WTC11 (cell line): Measurements from ENCODE around the gene HLF. TPM values are rescaled to one million over a fixed set of nuclear protein-coding genes. Genes with fewer than 3 reads are reported as not detected.

ENCODE experiments used
- ATAC-seq: fragments of 200-7000 bp; cut with Tn5 transposase; 2 replicates; pipeline ENCODE4 v1.10.0; 2021; ENCODE audit warnings: mild to moderate bottlenecking, moderate library complexity
- CTCF ChIA-PET: fragments of 300-600 bp; sonication (Branson Sonifier 250); formaldehyde crosslinking; loops from one replicate; lab custom pipeline; 2021; ENCODE audit warnings: antibody characterized with exemption; lab: Charles Lee
- POLR2A ChIA-PET: fragments of 350-600 bp; sonication (Branson Sonifier 250); formaldehyde crosslinking; loops from one replicate; lab custom pipeline; 2021; ENCODE audit warnings: antibody characterized with exemption; lab: Charles Lee
- DNase-seq: peaks from one replicate; pipeline ENCODE4 v3.0.0; 2021; ENCODE audit warnings: low spot score
- H3K27ac Mint-ChIP-seq: 2 replicates; pipeline ENCODE4 v1.8.0; 2021; ENCODE audit warnings: mixed read lengths
- H3K27me3 Mint-ChIP-seq: 2 replicates; pipeline ENCODE4 v1.8.0; 2021; ENCODE audit warnings: low read depth, mild to moderate bottlenecking, moderate library complexity, mixed read lengths
- H3K36me3 Mint-ChIP-seq: 2 replicates; pipeline ENCODE4 v1.8.0; 2021; ENCODE audit warnings: mixed read lengths
- H3K4me1 Mint-ChIP-seq: 2 replicates; pipeline ENCODE4 v1.8.0; 2022; ENCODE audit warnings: mixed read lengths
- H3K4me3 Mint-ChIP-seq: 2 replicates; pipeline ENCODE4 v1.8.0; 2021; ENCODE audit warnings: mild to moderate bottlenecking, moderate library complexity, mixed read lengths
- H3K9me3 Mint-ChIP-seq: 2 replicates; pipeline ENCODE4 v1.8.0; 2021; ENCODE audit warnings: mixed read lengths
- AR ChIP-seq: fragments of 250-450 bp; sonication (Bioruptor Pico); IDR thresholded peaks from 2 replicates; pipeline ENCODE4 v1.9.0; 2021; ENCODE audit warnings: mild to moderate bottlenecking
- ARID4B ChIP-seq: sonication (generic); formaldehyde crosslinking; IDR thresholded peaks from 2 replicates; pipeline ENCODE4 v1.8.0; 2023; ENCODE audit warnings: missing genetic modification reagents, mild to moderate bottlenecking, borderline replicate concordance
- ATF6 ChIP-seq: sonication (generic); formaldehyde crosslinking; IDR thresholded peaks from 2 replicates; pipeline ENCODE4 v1.8.1; 2023; ENCODE audit warnings: mild to moderate bottlenecking, missing genetic modification reagents
- CDX4 ChIP-seq: fragments of 250-450 bp; sonication (Bioruptor Pico); IDR thresholded peaks from 2 replicates; pipeline ENCODE4 v1.9.0; 2021; ENCODE audit warnings: moderate library complexity, mild to moderate bottlenecking, inconsistent platforms, borderline replicate concordance
- CREB1 ChIP-seq: sonication (generic); formaldehyde crosslinking; IDR thresholded peaks from 2 replicates; pipeline ENCODE4 v1.8.0; 2023; ENCODE audit warnings: mild to moderate bottlenecking, missing genetic modification reagents
- FOXJ3 ChIP-seq: sonication (generic); formaldehyde crosslinking; IDR thresholded peaks from 2 replicates; pipeline ENCODE4 v1.9.0; 2021; ENCODE audit warnings: missing genetic modification reagents, mild to moderate bottlenecking, borderline replicate concordance
- JUN ChIP-seq: sonication (generic); formaldehyde crosslinking; IDR thresholded peaks from 2 replicates; pipeline ENCODE4 v1.8.0; 2023; ENCODE audit warnings: mild to moderate bottlenecking, missing genetic modification reagents
- NFE2L1 ChIP-seq: sonication (generic); formaldehyde crosslinking; IDR thresholded peaks from 2 replicates; pipeline ENCODE4 v1.8.1; 2023; ENCODE audit warnings: missing genetic modification reagents
- NR1H2 ChIP-seq: sonication (generic); formaldehyde crosslinking; IDR thresholded peaks from 2 replicates; pipeline ENCODE4 v1.9.0; 2021; ENCODE audit warnings: mild to moderate bottlenecking, moderate library complexity, missing genetic modification reagents
- NR2C2 ChIP-seq: sonication (generic); formaldehyde crosslinking; IDR thresholded peaks from 2 replicates; pipeline ENCODE4 v1.8.0; 2022; ENCODE audit warnings: mild to moderate bottlenecking, missing genetic modification reagents
- PRDM15 ChIP-seq: sonication (generic); formaldehyde crosslinking; IDR thresholded peaks from 2 replicates; pipeline ENCODE4 v1.8.0; 2022; ENCODE audit warnings: missing genetic modification reagents
- RELA ChIP-seq: sonication (generic); formaldehyde crosslinking; IDR thresholded peaks from 2 replicates; pipeline ENCODE4 v1.8.1; 2022; ENCODE audit warnings: missing genetic modification reagents, mild to moderate bottlenecking, borderline replicate concordance
- SMAD3 ChIP-seq: sonication (generic); formaldehyde crosslinking; IDR thresholded peaks from 2 replicates; pipeline ENCODE4 v1.8.0; 2022; ENCODE audit warnings: missing genetic modification reagents, mild to moderate bottlenecking, borderline replicate concordance
- TEAD1 ChIP-seq: sonication (generic); formaldehyde crosslinking; IDR thresholded peaks from 2 replicates; pipeline ENCODE4 v1.8.0; 2022; ENCODE audit warnings: mild to moderate bottlenecking, missing genetic modification reagents
- ZNF532 ChIP-seq: fragments of 250-450 bp; sonication (Bioruptor Pico); IDR thresholded peaks from 2 replicates; pipeline ENCODE4 v1.9.0; 2021; ENCODE audit warnings: mild to moderate bottlenecking, borderline replicate concordance
- total RNA-seq: library from RNA; stranded (reverse); gene quantifications from 3 replicates; pipeline ENCODE4 v1.2.3, GENCODE V29; 2021

The HLF gene
- total RNA-seq, 1 experiment from 2014 or later: 0.31 TPM

GRCh38 chr17:55346658-55347057 is 81.9 kb downstream of the HLF start:
- no peak for ATAC-seq
- H3K4me3 Mint-ChIP-seq: no peak overlapping the region
- H3K27ac Mint-ChIP-seq: no peak overlapping the region
- TF ChIP-seq CREB1 (CRISPR knock-in tag) (no peak), TEAD1 (CRISPR knock-in tag) (no peak), JUN (no peak), AR (CRISPR knock-in tag) (no peak), ZNF532 (CRISPR knock-in tag) (no peak), PRDM15 (CRISPR knock-in tag) (no peak), ATF6 (CRISPR knock-in tag) (no peak), CDX4 (CRISPR knock-in tag) (no peak), ARID4B (no peak), NFE2L1 (CRISPR knock-in tag) (no peak), NR2C2 (CRISPR knock-in tag) (no peak), SMAD3 (CRISPR knock-in tag) (no peak), FOXJ3 (CRISPR knock-in tag) (no peak), NR1H2 (CRISPR knock-in tag) (no peak), RELA (CRISPR knock-in tag) (no peak)
- H3K36me3 Mint-ChIP-seq: peaks cover 7% of the 10 kb centered on the region
- ChIA-PET POLR2A (no interaction called here), CTCF (interaction anchor here (1.8 to 2.7 kb wide), 2 partner anchors 10 to 51 kb away, joined by 5 to 14 read pairs; no protein-coding TSS in a partner anchor)
- H3K27me3 Mint-ChIP-seq: no peaks in the 10 kb centered on the region
- H3K4me1 Mint-ChIP-seq: peaks cover 32% of the 10 kb centered on the region
- H3K9me3 Mint-ChIP-seq: peaks cover 13% of the 10 kb centered on the region
- DNase-seq: no peak
